Lower lobe of right lung (tissue), 2 donors: ENCODE measurements around the gene DIP2C. TPM values are rescaled to one million over a fixed set of nuclear protein-coding genes. Genes with fewer than 3 reads are reported as not detected.

Source experiments
- ATAC-seq, 2 donors: fragments of 200-7000 bp; cut with Tn5 transposase; one replicate each; pipeline ENCODE4 v1.9.1; 2020 to 2022; ENCODE audit warnings: mild to moderate bottlenecking in 2 of 2, moderate library complexity in 2 of 2
- DNase-seq: peaks from one replicate; pipeline ENCODE4 v3.0.0-alpha.2; 2020
- H3K27ac ChIP-seq: fragments of 200-600 bp; one replicate; pipeline ENCODE4 v1.8.0; 2022
- H3K27me3 ChIP-seq: fragments of 200-600 bp; one replicate; pipeline ENCODE4 v1.8.0; 2022; ENCODE audit warnings: low read depth
- H3K36me3 ChIP-seq: fragments of 200-600 bp; one replicate; pipeline ENCODE4 v1.8.0; 2022; ENCODE audit warnings: mild to moderate bottlenecking
- H3K4me1 ChIP-seq: fragments of 200-600 bp; one replicate; pipeline ENCODE4 v1.8.0; 2022
- H3K4me3 ChIP-seq: fragments of 200-600 bp; one replicate; pipeline ENCODE4 v1.8.0; 2022; ENCODE audit warnings: mild to moderate bottlenecking
- H3K9me3 ChIP-seq: fragments of 200-600 bp; one replicate; pipeline ENCODE4 v1.8.0; 2022
- CTCF ChIP-seq: fragments of 200-600 bp; IDR thresholded peaks from one replicate; pipeline ENCODE4 v1.8.0; 2022; ENCODE audit warnings: antibody characterized with exemption, mild to moderate bottlenecking
- intact Hi-C: fragments of 100-400 bp; cut with DNase I; formaldehyde crosslinking; loops from one replicate; pipeline ENCODE4 v1.11.0; 2022
- total RNA-seq: library from RNA; stranded (reverse); fragmentation: NEBNext Ultra II Directional; extraction: Animal tissue kit (Norgen Biotek cat#: 25700); gene quantifications from one replicate; pipeline ENCODE4 v1.2.1, GENCODE V29; 2021
- donor health status: DM: no; HTN: yes; CAD: no; lungs with severe emphysema.

DIP2C gene
- total RNA-seq, 1 donor from 2014 or later: 15.1 TPM

GRCh38 chr10:372566-372965 lies 316.9 kb downstream of the DIP2C start:
- DNase-seq: no peak
- TF ChIP-seq CTCF: no peak

GRCh38 chr10:371515-371914 lies 318.0 kb downstream of the DIP2C start:
- H3K27ac ChIP-seq: no peak overlapping the region
- no peaks in the 10 kb centered on the region for H3K4me1 ChIP-seq
- ATAC-seq (no peak), DNase-seq (no peak)
- no peak for TF ChIP-seq CTCF
- H3K27me3 ChIP-seq: no peaks in the 10 kb centered on the region
- H3K9me3 ChIP-seq: no peaks in the 10 kb centered on the region
- intact Hi-C loops: no loop called here
- H3K4me3 ChIP-seq: no peak overlapping the region
- peaks cover 31% of the 10 kb centered on the region for H3K36me3 ChIP-seq

More at GRCh38 chr10:372566-372965, 316.9 kb downstream of the DIP2C start:
- intact Hi-C loops: no loop called here
- Histone ChIP-seq H3K4me3 (no peak overlapping the region), H3K36me3 (peaks cover 29% of the 10 kb centered on the region), H3K27ac (no peak overlapping the region), H3K4me1 (no peaks in the 10 kb centered on the region), H3K9me3 (no peaks in the 10 kb centered on the region), H3K27me3 (no peaks in the 10 kb centered on the region)
- peak in 1 of 2 donors; percentile 11 for ATAC-seq

- intact Hi-C loops: no loop called here
- no peaks in the 10 kb centered on the region for H3K27me3 ChIP-seq
- no peaks in the 10 kb centered on the region for H3K4me1 ChIP-seq
Observed at GRCh38 chr10:370449-370825, 319.0 kb downstream of the DIP2C start.

GRCh38 chr10:369684-370448 lies 319.6 kb downstream of the DIP2C start:
- no peak overlapping the region for H3K4me3 ChIP-seq
- H3K27me3 ChIP-seq: no peaks in the 10 kb centered on the region
- intact Hi-C loops: no loop called here
- DNase-seq: no peak
- no peak for TF ChIP-seq CTCF
- ATAC-seq: no peak
- no peaks in the 10 kb centered on the region for H3K9me3 ChIP-seq
- peaks cover 45% of the 10 kb centered on the region for H3K36me3 ChIP-seq
- no peaks in the 10 kb centered on the region for H3K4me1 ChIP-seq
- no peak overlapping the region for H3K27ac ChIP-seq

More at GRCh38 chr10:370449-370825, 319.0 kb downstream of the DIP2C start:
- Histone ChIP-seq H3K36me3 (peaks cover 41% of the 10 kb centered on the region), H3K27ac (no peak overlapping the region), H3K4me3 (no peak overlapping the region), H3K9me3 (no peaks in the 10 kb centered on the region)
- ATAC-seq: no peak
- TF ChIP-seq CTCF: no peak
- no peak for DNase-seq

GRCh38 chr10:369221-369683 lies 320.2 kb downstream of the DIP2C start:
- no peak for TF ChIP-seq CTCF
- Histone ChIP-seq H3K9me3 (no peaks in the 10 kb centered on the region), H3K4me1 (no peaks in the 10 kb centered on the region), H3K27ac (no peak overlapping the region), H3K27me3 (no peaks in the 10 kb centered on the region), H3K36me3 (peaks cover 49% of the 10 kb centered on the region), H3K4me3 (no peak overlapping the region)
- intact Hi-C loops: no loop called here
- no peak for ATAC-seq
- no peak for DNase-seq
